HG03196 (cell line): ENCODE measurements around the gene NOS1AP.
"Not testable (repeated sequence)": the region's sequence is repeated elsewhere in the genome, so short reads cannot be mapped to it uniquely, and the experiment has no call there.

ENCODE experiments used
- ATAC-seq: cut with Tn5 transposase; IDR thresholded peaks from one replicate; pipeline ENCODE4 v1.9.1; 2021; ENCODE audit not compliant: unreplicated experiment

Gene NOS1AP

DNA sequence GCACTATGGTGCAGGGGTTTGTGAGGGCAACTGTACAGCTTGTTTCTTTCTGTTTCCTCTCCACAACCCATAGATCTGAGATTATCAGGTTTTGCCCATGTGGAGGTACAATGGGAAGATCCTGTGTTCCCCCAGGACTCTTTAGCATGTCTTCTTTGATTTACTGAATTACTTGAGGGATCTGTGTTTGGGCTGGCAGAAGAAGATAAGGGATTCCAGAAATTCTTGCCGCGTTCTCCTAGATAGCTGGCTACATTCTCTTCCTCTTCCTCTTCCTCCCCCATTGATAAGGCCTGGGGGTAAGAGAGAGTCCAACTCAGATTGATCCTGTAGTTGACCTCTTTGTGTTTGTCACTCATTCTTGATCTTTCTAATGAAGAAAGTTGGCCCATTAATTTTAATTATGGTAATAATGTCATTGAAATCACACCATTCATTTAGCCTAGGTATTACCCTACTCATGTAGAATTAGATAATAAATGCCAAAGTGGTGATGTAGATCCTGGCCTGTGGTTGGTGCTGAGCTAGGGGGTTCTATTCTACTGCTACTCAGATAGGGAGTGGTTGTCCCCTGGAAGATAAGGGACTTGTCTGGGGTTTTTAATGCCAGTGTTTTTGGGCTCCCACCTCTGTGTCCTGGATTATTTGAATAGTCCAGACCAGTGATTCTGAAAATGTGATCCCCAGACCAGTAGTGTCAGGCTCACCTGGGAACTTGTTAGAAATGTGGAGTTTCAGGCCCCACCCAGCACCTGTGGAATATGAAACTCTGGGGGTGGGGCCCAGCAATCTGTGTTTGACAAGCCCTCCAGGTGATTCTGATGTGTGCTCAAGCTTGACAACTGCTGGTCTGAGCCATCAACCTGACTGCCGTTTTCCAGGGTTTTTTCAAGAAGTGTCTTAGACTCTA, 122.2 kb downstream of the NOS1AP start:
- no peak for ATAC-seq

GRCh38 chr1:162192306-162192678, 122.8 kb downstream of the NOS1AP start:
- no peak for ATAC-seq

DNA sequence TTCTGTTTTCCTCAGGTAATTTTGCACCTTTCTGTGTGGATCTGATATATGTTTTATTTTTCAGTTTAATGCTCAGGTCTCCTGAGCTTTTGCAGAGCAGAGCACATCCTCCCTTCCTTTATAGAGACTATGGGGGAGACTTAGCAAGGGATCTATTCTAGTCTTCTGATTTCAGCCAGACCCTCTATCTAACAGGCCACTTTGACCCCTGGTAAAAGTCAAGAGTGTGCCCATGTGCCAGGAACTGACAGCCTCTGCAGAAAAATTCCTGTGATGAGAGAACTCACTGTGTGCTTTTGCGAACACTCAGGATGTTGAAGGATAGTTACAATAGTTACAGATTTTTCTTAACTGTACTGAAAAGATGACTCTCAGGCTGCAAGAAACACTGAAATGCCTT, 123.3 kb downstream of the NOS1AP start:
- no peak for ATAC-seq

DNA sequence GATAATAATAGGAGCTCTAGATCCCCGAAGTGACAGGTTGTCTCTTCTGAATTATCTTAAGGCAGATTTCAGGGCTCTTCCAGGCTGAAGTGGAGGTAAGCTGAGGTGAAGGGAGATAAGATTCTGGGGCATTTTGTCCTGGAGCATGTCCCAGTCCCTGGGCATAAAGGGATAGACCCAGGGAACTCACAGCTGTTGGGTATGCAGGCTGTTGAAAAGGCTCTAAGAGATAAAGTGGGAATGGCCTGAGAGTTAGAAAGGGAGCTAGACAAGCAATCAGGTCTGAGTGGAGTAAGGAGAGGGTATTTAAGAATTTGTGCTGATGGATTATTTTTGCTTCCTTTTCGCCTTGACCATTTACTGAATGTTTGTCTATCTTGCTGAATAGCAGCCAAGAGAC, 123.7 kb downstream of the NOS1AP start:
- ATAC-seq, result no peak

DNA sequence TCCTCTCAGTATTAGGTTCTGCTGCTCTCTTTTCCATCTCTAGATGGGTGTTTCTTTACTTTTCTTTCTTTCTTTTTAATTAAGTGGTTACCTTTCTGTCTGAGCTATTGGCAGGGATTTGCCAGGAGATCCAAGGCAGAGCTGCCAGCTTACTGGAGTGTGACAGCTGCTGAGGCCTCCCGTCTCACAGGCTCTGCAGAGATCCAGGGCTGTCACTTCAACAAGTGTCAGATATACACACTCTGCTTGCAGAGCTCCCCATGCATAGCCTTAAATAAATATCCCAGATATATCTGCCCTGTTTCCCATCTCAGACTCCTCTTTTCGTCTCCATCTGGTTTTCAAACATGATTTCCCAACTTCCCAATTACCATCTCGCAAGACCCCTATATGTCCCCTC, 124.3 kb downstream of the NOS1AP start:
- ATAC-seq, result no peak

GRCh38 chr1:162195567-162195966, 126.1 kb downstream of the NOS1AP start:
- no peak for ATAC-seq

DNA sequence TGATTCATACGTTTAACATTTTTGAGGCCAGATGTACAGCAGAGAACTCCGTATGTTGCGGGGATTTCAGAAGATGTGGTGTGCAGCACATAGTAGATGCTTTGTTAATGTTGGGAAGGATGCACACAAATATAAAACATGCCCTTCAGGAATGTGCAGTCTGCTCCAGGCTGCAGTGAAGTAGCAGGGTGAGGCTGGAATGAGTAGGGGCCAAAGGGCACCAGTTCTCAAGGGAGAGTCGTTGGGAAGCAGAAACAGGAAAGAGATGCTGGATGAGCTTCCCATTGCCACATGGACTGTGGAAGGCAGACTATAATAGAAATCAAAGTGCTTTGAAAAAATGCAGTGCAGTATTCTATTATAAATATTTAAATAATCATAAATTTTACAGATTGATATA, 126.9 kb downstream of the NOS1AP start:
- ATAC-seq, result no peak

- ATAC-seq, result no peak
Measured at GRCh38 chr1:162197041-162197531, 127.6 kb downstream of the NOS1AP start.

DNA sequence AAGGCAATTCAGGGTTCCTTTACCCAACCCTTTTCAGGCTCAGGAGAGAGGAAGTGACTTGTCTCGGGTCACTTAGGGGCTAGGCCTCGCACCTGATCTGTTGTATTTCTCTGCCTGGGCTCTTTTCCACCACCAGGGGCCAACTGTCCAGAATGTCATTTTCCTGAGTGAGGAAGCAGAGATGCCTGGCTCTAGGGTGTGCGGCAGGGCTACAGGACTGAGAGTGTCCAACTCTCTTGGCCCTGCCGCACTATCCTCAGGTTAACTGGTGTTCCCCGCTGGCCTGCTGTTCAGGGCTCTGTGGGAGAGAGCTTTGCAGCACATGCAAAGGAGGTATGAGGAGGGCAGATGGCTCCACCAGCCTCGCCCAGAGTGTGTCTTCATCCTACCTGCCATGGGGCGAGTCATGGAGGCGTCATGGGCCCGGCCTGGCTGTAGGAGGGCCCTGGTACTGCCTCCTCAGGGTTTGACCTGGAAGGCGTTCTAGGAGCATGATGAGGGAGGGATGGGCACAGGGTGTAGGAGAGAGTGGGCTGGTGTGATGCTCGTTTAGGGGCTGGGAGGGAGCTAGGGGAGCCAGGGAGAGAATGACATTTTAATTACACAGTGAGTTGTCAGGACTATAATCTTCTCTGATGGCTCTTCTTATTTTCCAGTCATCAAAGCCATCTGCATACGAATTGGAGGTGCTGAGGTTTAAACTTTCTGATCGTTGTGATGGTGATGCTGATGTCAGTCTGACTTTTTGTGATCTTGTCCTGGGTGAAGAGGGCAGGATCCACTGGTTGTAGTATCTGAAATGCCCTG, 128.3 kb downstream of the NOS1AP start:
- ATAC-seq, result no peak

- ATAC-seq, result no peak
Measured at GRCh38 chr1:162200096-162200847, 130.8 kb downstream of the NOS1AP start.

DNA sequence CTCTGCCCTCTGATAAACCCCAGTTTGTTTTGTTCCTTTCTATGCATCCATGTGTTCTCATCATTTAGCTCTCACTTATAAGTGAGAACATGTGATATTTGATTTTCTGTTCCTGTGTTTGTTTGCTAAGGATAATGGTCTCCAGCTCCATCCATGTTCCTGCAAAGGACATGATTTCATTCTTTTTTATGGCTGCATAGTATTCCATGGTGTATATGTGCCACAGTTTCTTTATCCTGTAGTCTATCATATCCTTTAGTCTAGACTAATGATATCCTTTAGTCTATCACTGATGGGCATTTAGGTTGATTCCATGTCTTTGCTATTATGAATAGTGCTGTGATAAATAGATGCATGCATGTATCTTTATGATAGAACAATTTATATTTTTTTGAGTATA, 131.6 kb downstream of the NOS1AP start:
- not testable (repeated sequence) for ATAC-seq

DNA sequence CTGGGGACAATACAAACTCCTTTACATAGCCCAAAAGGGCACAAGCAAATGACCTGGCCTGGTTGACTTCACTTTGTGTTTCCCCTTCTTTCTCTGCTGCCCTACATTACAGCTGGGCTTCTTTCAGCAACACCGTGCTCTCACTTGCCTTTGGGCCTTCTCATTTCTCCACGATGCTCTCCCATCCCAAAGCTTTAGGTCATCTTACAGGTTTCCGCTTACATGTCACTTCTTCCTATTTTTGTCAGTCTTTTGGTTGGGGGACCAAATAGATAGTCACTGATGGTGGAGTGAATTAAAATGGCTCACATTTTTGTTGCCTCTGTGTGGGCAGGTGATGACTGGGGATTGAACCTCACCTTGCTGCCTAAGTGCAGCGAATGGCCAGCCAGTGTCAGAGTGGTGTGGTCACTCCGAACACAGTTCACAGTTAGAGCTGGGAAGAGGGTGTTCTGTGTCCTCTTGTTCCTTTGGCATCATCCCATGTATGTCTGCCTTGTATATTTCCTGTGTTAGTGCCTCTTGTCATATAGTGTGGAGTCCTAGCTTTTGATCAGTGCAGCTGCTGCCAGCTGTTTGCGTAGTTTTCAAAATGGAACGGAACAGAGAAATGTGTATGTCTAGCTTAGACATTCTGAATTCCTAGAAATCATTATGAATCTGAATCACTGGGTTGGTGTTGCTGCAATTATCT, 134.8 kb downstream of the NOS1AP start:
- no peak for ATAC-seq

GRCh38 chr1:162204823-162205155, 135.3 kb downstream of the NOS1AP start:
- ATAC-seq, result no peak

- no peak for ATAC-seq
Measured at GRCh38 chr1:162206300-162206699, 136.8 kb downstream of the NOS1AP start.

- no peak for ATAC-seq
Measured at GRCh38 chr1:162206749-162207635, 137.5 kb downstream of the NOS1AP start.

- ATAC-seq, result no peak
Measured at GRCh38 chr1:162207862-162208261, 138.4 kb downstream of the NOS1AP start.

- no peak for ATAC-seq
Measured at GRCh38 chr1:162210196-162210595, 140.7 kb downstream of the NOS1AP start.

- ATAC-seq, result no peak
Measured at GRCh38 chr1:162212713-162213112, 143.2 kb downstream of the NOS1AP start.

DNA sequence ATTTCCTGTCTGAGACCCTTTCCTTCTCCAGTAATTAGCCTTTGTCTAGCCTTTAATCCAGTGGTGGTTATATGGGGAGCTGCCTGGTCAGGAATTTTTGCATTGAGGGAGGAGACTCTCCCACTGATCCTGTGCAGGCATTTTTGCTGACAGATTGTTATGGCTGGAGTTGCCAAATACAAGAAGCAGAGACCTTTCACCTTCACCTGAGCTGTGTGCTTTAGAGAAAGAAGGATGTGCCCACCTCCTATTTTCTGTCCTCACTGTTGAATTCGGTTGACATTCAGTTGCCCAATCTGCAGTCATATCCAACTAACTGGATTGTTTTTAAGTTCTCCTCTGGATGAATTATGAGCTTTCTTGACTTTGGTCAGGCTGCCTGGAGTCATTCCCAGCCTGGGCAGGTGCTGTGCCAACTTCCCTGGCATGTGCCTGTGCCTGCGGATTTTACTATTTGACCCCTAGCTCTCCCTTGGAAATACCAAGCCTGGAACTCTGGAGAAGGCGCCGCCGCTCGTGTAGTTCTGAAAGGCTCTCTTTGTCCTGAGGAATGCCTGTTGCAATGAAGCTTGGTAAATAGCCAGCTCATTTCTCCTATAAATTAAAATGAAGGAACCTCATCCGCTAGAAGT, 143.9 kb downstream of the NOS1AP start:
- no peak for ATAC-seq
